ENCODE results near the gene EIF3I.
A peak's percentile ranks its signal among the peaks of the same experiment; 100 is the strongest.

Gene EIF3I

DNA sequence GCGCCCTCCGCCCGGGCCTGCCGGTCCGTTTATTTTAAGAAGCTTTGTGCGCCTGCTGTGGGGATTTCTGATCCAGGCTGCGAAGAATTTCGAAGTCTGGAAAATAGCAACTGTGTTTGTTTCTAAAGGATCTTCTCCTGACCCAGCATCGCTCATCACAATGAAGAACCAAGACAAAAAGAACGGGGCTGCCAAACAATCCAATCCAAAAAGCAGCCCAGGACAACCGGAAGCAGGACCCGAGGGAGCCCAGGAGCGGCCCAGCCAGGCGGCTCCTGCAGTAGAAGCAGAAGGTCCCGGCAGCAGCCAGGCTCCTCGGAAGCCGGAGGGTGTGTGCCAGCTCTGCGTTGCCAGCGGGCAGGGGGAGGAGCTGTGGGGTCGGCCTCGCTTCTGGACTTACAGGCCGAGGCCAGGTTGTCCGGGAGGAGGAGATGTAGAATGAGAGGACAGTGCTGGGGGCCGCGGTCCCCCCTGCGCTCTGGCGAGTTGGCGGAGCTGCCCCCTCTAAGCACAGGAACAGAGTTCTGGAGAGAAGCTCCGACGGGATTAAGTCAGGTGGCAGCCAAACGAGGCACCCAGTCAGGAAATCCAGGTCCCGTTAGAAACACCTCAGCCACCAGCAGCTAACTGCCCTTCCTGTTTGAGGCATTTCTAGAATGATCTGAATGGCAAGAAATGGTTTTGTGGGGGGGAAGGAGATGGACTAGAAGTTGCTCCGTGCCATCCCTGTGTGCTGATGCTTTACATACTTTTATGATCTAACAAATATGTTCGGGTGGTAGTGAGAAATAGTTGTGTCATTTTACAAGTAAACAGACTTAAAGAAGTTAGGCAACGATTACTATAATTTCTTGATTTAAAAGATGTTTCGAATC, 41.8 kb upstream of the EIF3I start:
- DNase-seq (ENCODE audit: low read depth, low spot score), result peak; percentile 25
- TF ChIP-seq, protein P1, sequence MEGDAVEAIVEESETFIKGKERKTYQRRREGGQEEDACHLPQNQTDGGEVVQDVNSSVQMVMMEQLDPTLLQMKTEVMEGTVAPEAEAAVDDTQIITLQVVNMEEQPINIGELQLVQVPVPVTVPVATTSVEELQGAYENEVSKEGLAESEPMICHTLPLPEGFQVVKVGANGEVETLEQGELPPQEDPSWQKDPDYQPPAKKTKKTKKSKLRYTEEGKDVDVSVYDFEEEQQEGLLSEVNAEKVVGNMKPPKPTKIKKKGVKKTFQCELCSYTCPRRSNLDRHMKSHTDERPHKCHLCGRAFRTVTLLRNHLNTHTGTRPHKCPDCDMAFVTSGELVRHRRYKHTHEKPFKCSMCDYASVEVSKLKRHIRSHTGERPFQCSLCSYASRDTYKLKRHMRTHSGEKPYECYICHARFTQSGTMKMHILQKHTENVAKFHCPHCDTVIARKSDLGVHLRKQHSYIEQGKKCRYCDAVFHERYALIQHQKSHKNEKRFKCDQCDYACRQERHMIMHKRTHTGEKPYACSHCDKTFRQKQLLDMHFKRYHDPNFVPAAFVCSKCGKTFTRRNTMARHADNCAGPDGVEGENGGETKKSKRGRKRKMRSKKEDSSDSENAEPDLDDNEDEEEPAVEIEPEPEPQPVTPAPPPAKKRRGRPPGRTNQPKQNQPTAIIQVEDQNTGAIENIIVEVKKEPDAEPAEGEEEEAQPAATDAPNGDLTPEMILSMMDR (IDR thresholded peaks at IDR 0.05; ENCODE audit: low read depth, low read length), result no peak
- in situ Hi-C loops (cut with HindIII; ENCODE audit: low sequenced_read_pairs), result no loop called here
- H3K4me3 ChIP-seq (ENCODE audit: low read depth, low read length), result peak overlapping the region; percentile 73

DNA sequence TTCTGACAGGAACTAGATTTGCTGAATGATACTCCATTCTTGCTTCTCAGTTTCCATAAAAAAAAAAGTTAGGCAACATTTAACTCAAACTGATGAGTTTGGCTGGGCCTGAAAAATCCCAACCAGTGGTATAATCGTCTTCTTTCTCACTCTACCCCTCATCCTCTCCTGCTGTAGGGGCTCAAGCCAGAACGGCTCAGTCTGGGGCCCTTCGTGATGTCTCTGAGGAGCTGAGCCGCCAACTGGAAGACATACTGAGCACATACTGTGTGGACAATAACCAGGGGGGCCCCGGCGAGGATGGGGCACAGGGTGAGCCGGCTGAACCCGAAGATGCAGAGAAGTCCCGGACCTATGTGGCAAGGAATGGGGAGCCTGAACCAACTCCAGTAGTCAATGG, 41.1 kb upstream of the EIF3I start:
- in situ Hi-C loops (cut with HindIII; ENCODE audit: low sequenced_read_pairs), result no loop called here
- peak overlapping the region; percentile 73 for H3K4me3 ChIP-seq (ENCODE audit: low read depth, low read length)
- TF ChIP-seq, protein P1 (IDR thresholded peaks at IDR 0.05; ENCODE audit: low read depth, low read length), result no peak
- no peak for DNase-seq (ENCODE audit: low read depth, low spot score)

DNA sequence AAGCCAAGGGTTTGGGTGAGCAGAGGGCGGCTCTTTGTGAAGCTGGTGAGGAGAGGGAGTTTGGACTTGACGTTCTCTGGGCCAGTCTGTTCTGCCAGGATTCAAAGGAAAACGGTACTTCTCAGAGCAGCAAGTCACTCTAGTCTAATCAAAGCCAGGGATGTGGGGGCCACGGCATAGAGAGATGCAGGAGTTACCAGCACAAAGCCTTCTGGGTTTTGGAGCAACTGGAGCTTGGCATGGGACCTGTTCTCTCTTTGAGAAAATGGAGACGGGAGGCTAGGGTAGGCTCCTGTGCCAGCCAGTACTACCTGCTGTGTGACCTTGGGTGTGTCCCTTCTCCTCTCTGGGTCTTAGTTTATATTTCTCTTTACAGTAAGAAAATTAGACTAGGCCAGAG, 40.6 kb upstream of the EIF3I start:
- in situ Hi-C loops (cut with HindIII; ENCODE audit: low sequenced_read_pairs), result no loop called here
- peak overlapping the region; percentile 73 for H3K4me3 ChIP-seq (ENCODE audit: low read depth, low read length)
- DNase-seq (ENCODE audit: low read depth, low spot score), result no peak
- TF ChIP-seq, protein P1 (IDR thresholded peaks at IDR 0.05; ENCODE audit: low read depth, low read length), result no peak

DNA sequence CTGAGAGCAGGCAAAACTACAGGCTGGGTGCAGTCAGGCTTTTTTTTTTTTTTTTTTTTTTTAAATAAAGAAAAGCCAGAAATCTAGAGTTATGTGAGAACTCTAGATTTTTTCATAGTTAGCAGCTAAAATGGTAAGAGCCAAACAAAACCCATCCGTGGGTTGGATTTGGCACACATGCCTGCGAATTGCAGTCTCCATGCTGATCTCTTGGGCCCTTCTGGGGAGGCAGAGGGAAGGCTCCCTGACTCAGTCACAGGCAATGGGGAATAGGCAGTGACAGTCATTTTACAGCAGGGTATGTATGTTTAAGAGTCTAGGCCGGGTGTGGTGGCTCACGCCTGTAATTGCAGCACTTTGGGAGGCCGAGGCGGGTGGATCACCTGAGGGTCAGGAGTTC, 40.1 kb upstream of the EIF3I start:
- DNase-seq (ENCODE audit: low read depth, low spot score), result no peak
- in situ Hi-C loops (cut with HindIII; ENCODE audit: low sequenced_read_pairs), result no loop called here
- H3K4me3 ChIP-seq (ENCODE audit: low read depth, low read length), result no peak overlapping the region
- TF ChIP-seq, protein P1 (IDR thresholded peaks at IDR 0.05; ENCODE audit: low read depth, low read length), result no peak

DNA sequence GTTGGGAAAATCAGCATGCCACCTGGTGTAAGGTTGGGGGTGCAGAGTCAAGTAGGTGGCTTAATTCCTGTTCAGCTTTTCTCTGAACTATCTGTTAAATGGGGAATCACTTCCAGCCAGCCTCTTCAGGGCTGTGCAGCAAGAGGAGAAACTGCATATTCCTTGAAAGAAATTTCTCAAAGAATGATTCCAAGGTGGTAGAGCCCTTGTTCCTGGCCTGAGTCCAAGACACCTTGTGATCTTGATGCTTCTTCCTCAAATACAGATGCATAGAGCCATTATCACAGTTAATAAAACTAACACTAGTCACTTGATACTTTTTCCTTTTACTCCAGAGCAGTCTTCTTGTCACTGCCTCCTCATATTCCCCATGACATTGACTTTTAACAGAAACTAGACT, 37.6 kb upstream of the EIF3I start:
- TF ChIP-seq, protein P1 (IDR thresholded peaks at IDR 0.05; ENCODE audit: low read depth, low read length), result no peak
- no peak overlapping the region for H3K4me3 ChIP-seq (ENCODE audit: low read depth, low read length)
- DNase-seq (ENCODE audit: low read depth, low spot score), result no peak
- in situ Hi-C loops (cut with HindIII; ENCODE audit: low sequenced_read_pairs), result no loop called here

DNA sequence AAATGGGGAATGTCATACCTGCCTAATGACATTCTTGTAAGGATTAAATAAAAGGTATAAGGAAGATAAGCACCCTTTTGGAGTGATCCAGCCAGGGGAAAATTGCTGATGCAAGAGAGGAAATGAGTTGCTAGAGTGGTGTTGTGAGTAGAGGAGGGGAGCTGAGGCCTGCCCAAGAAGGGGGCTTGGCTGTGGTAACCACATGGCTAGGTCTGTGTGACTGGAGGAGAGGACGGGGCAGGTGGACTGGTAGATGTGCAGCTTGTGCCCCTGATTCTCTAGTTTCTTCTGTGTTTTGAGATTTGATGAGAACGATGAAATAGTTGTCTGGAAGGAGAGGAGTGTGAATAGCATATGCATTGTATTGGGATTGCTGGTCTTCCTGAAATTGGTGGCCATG, 36.1 kb upstream of the EIF3I start:
- no peak overlapping the region for H3K4me3 ChIP-seq (ENCODE audit: low read depth, low read length)
- in situ Hi-C loops (cut with HindIII; ENCODE audit: low sequenced_read_pairs), result no loop called here
- TF ChIP-seq, protein P1 (IDR thresholded peaks at IDR 0.05; ENCODE audit: low read depth, low read length), result no peak
- no peak for DNase-seq (ENCODE audit: low read depth, low spot score)

Data from astrocyte of the spinal cord (primary cell).